HL-60 (cell line): Measurements from ENCODE around the gene INPP5K.

Experiments
- DNase-seq, 2 experiments: peaks; one replicate each; pipeline ENCODE4 v3.0.0-alpha.2; 2010 to 2020; ENCODE audit warnings: low read depth in 1 of 2, low spot score in 1 of 2
- H3K27ac ChIP-seq: fragments of 250-450 bp; sonication (Bioruptor Pico); replicated peaks from 2 replicates; pipeline ENCODE4 v1.5.1; 2020; ENCODE audit warnings: mild to moderate bottlenecking, moderate library complexity
- H3K27me3 ChIP-seq: fragments of 250-450 bp; sonication (Bioruptor Pico); 2 replicates; pipeline ENCODE4 v1.5.1; 2021; ENCODE audit warnings: mild to moderate bottlenecking, moderate library complexity; ENCODE audit not compliant: insufficient read depth, poor library complexity, severe bottlenecking
- H3K4me3 ChIP-seq: replicated peaks from 2 replicates; pipeline ENCODE4 v1.5.1; 2011; ENCODE audit warnings: mild to moderate bottlenecking, control low read depth, low read length; ENCODE audit not compliant: insufficient read depth
- CTCF ChIP-seq: IDR thresholded peaks from one replicate; pipeline ENCODE4 v1.5.1; 2011; ENCODE audit warnings: low read length, control low read depth, inconsistent platforms; ENCODE audit not compliant: insufficient read depth
- GABPA ChIP-seq: IDR thresholded peaks from 2 replicates; pipeline ENCODE4 v1.6.1; 2012; ENCODE audit warnings: low read depth
- POLR2AphosphoS5 ChIP-seq: IDR thresholded peaks from 2 replicates; pipeline ENCODE4 v1.6.1; 2012; ENCODE audit warnings: low read depth
- REST ChIP-seq: IDR thresholded peaks from 2 replicates; pipeline ENCODE4 v1.6.1; 2012; ENCODE audit warnings: low read depth; ENCODE audit not compliant: insufficient replicate concordance
- SPI1 ChIP-seq: IDR thresholded peaks from 2 replicates; pipeline ENCODE4 v1.6.1; 2012; ENCODE audit warnings: low read depth, mild to moderate bottlenecking, borderline replicate concordance

INPP5K gene

GRCh38 chr17:1484060-1484535 is 32.3 kb downstream of the INPP5K start:
- Histone ChIP-seq H3K4me3 (no peak overlapping the region), H3K27me3 (peaks cover 10% of the 10 kb centered on the region), H3K27ac (no peak overlapping the region)
- no peak for DNase-seq
- no peak for TF ChIP-seq GABPA
- TF ChIP-seq REST: no peak
- no peak for TF ChIP-seq SPI1
- no peak for TF ChIP-seq POLR2AphosphoS5
- no peak for TF ChIP-seq CTCF

GRCh38 chr17:1482680-1483079 is 33.7 kb downstream of the INPP5K start:
- Histone ChIP-seq H3K27me3 (peaks cover 9% of the 10 kb centered on the region), H3K27ac (no peak overlapping the region), H3K4me3 (no peak overlapping the region)
- TF ChIP-seq POLR2AphosphoS5 (no peak), CTCF (no peak), GABPA (no peak), REST (no peak)
- no peak for DNase-seq

GRCh38 chr17:1481736-1482135 is 34.7 kb downstream of the INPP5K start:
- no peak for DNase-seq
- peaks cover 6% of the 10 kb centered on the region for H3K27me3 ChIP-seq
- TF ChIP-seq POLR2AphosphoS5 (no peak), CTCF (no peak), GABPA (no peak), SPI1 (no peak), REST (no peak)
- no peak overlapping the region for H3K4me3 ChIP-seq
- H3K27ac ChIP-seq: no peak overlapping the region
